Heart left ventricle (tissue), 13 donors: Measurements from ENCODE around the gene FAM219A.

Experiments
- CTCF ChIP-seq, 12 donors: fragments of 200-600 bp; sonication (generic) in 4 of 12; IDR thresholded peaks; one replicate each; pipeline versions ENCODE4 v1.5.0 to v1.8.0; 2018 to 2022; ENCODE audit warnings: antibody characterized with exemption in 12 of 12, mild to moderate bottlenecking in 5 of 12
- POLR2A ChIP-seq, 2 donors: fragments of 450-650 bp; IDR thresholded peaks; one replicate each; pipeline ENCODE4 v1.6.1; 2017; ENCODE audit warnings: antibody characterized with exemption in 2 of 2, mild to moderate bottlenecking in 2 of 2, moderate library complexity in 2 of 2
- donor health status: ischemic (EF 13 %, LVEDD 7.1; RV severe dilation, severe dysfunction).
- donor health status: DM: no; HTN: yes; CAD: no.
- donor health status: DM: no; HTN: no; CAD: no.
- donor health status: ischemic (EF 25% LVEDD 6.9; RV normal size, moderate dysfunction).
- donor health status: ischemic (EF 25% LVEDD 5.7; RV mildly dilated, moderate dysfunction).
- donor health status: ischemic (EF 35%, LVEDD 5.7; RV mildly dilated, moderate dysfunction).
- donor health status: nonischemic (EF 11% LVEDD 7.7; RV severe dilation, severe dysfunction).
- donor health status: DM: yes; HTN: yes; CAD: no.
- donor health status: PGD.
- donor health status: ischemic (EF 29% LVEDD 5.4; RV normal size, mild dysfunction).
- donor health status: nonischemic (EF 23%, LVEDD 6.1; RV moderate dilation, normal function).

DNA sequence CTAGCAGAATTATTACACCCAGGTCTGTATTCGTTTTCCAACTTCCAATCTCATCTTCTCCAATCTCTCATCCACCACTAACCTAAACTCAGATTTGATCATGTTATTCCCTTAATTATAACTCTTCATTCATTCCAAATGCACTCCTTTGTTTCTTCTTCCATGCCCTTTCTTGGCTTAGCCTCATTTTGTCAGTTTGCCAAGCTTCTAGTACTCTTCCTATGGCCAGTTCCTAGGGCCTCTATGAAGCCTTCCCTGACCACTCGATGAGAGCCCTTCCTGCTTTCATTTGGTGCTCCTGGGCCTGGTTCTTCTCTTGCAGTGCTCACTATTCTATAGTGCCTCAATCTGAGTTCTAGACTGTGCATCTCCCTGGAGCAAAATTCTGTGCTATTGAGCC lies 5.8 kb downstream of the FAM219A start:
- TF ChIP-seq POLR2A (IDR thresholded peaks at IDR 0.05) (no peak), CTCF (IDR thresholded peaks at IDR 0.05) (no peak)
